KOPT-K1 (cell line): ENCODE results near the gene C17orf78.
"Not testable (repeated sequence)": the region's sequence is repeated elsewhere in the genome, so short reads cannot be mapped to it uniquely, and the experiment has no call there.

Experiments
- H3K27ac ChIP-seq: fragments of 200-600 bp; sonication (generic); 2 replicates; pipeline ENCODE4 v1.5.1; 2016; ENCODE audit warnings: antibody characterized with exemption, mild to moderate bottlenecking, low read depth, low read length; ENCODE audit not compliant: poor library complexity, severe bottlenecking
- H3K36me3 ChIP-seq: fragments of 200-600 bp; sonication (generic); 2 replicates; pipeline ENCODE4 v1.5.1; 2017; ENCODE audit warnings: antibody characterized with exemption, mild to moderate bottlenecking, low read length, moderate library complexity; ENCODE audit not compliant: insufficient read depth
- H3K9me3 ChIP-seq: fragments of 200-600 bp; sonication (generic); 2 replicates; pipeline ENCODE4 v1.5.1; 2017; ENCODE audit warnings: antibody characterized with exemption, low read length, mild to moderate bottlenecking; ENCODE audit not compliant: insufficient read depth, poor library complexity, severe bottlenecking

C17orf78 gene

GRCh38 chr17:37365589-37365988, 10.2 kb upstream of the C17orf78 start:
- Histone ChIP-seq H3K27ac (no peak overlapping the region), H3K36me3 (no peaks in the 10 kb centered on the region), H3K9me3 (no peaks in the 10 kb centered on the region)

- H3K36me3 ChIP-seq, result no peaks in the 10 kb centered on the region
- H3K27ac ChIP-seq, result no peak overlapping the region
- H3K9me3 ChIP-seq, result no peaks in the 10 kb centered on the region
These were observed 7.2 kb upstream of the C17orf78 start for GRCh38 chr17:37368577-37368976.

- no peak overlapping the region for H3K27ac ChIP-seq
- H3K9me3 ChIP-seq, result no peaks in the 10 kb centered on the region
- no peaks in the 10 kb centered on the region for H3K36me3 ChIP-seq
These were observed 2.1 kb upstream of the C17orf78 start for GRCh38 chr17:37373530-37374159.

GRCh38 chr17:37382056-37382455, 6.3 kb downstream of the C17orf78 start:
- Histone ChIP-seq H3K36me3 (no peaks in the 10 kb centered on the region), H3K27ac (no peak overlapping the region), H3K9me3 (no peaks in the 10 kb centered on the region)

- Histone ChIP-seq H3K27ac (no peak overlapping the region), H3K36me3 (no peaks in the 10 kb centered on the region), H3K9me3 (no peaks in the 10 kb centered on the region)
These were observed 8.9 kb downstream of the C17orf78 start for GRCh38 chr17:37384560-37385149.

GRCh38 chr17:37385474-37385990, 9.7 kb downstream of the C17orf78 start:
- no peaks in the 10 kb centered on the region for H3K9me3 ChIP-seq
- H3K36me3 ChIP-seq, result no peaks in the 10 kb centered on the region
- no peak overlapping the region for H3K27ac ChIP-seq

- Histone ChIP-seq H3K27ac (no peak overlapping the region), H3K9me3 (no peaks in the 10 kb centered on the region), H3K36me3 (no peaks in the 10 kb centered on the region)
These were observed 10.7 kb downstream of the C17orf78 start for GRCh38 chr17:37386462-37386861.

- no peaks in the 10 kb centered on the region for H3K36me3 ChIP-seq
- H3K9me3 ChIP-seq, result no peaks in the 10 kb centered on the region
- no peak overlapping the region for H3K27ac ChIP-seq
These were observed 12.5 kb downstream of the C17orf78 start for GRCh38 chr17:37388266-37388665.

GRCh38 chr17:37389160-37389559, 13.4 kb downstream of the C17orf78 start:
- H3K36me3 ChIP-seq, result no peaks in the 10 kb centered on the region
- no peaks in the 10 kb centered on the region for H3K9me3 ChIP-seq
- no peak overlapping the region for H3K27ac ChIP-seq

- H3K9me3 ChIP-seq, result no peaks in the 10 kb centered on the region
- H3K27ac ChIP-seq, result no peak overlapping the region
- H3K36me3 ChIP-seq, result no peaks in the 10 kb centered on the region
These were observed 15.4 kb downstream of the C17orf78 start for GRCh38 chr17:37391146-37391545.

- no peaks in the 10 kb centered on the region for H3K9me3 ChIP-seq
- H3K27ac ChIP-seq, result no peak overlapping the region
- no peaks in the 10 kb centered on the region for H3K36me3 ChIP-seq
These were observed 16.3 kb downstream of the C17orf78 start for GRCh38 chr17:37392024-37392590.

GRCh38 chr17:37393352-37393751, 17.6 kb downstream of the C17orf78 start:
- H3K36me3 ChIP-seq, result no peaks in the 10 kb centered on the region
- no peaks in the 10 kb centered on the region for H3K9me3 ChIP-seq
- no peak overlapping the region for H3K27ac ChIP-seq

GRCh38 chr17:37399265-37399803, 23.5 kb downstream of the C17orf78 start:
- Histone ChIP-seq H3K36me3 (peaks cover 5% of the 10 kb centered on the region; the same call in 1 of the 2 replicates), H3K9me3 (no peaks in the 10 kb centered on the region), H3K27ac (no peak overlapping the region)

GRCh38 chr17:37400505-37400904, 24.7 kb downstream of the C17orf78 start:
- H3K9me3 ChIP-seq, result no peaks in the 10 kb centered on the region
- no peak overlapping the region for H3K27ac ChIP-seq
- H3K36me3 ChIP-seq, result peaks cover 5% of the 10 kb centered on the region; the same call in 1 of the 2 replicates

GRCh38 chr17:37405522-37405921, 29.7 kb downstream of the C17orf78 start:
- peaks cover 11% of the 10 kb centered on the region for H3K36me3 ChIP-seq
- H3K9me3 ChIP-seq, result not testable (repeated sequence)
- peak overlapping the region; percentile 96 for H3K27ac ChIP-seq
